Choroid plexus epithelial cell (primary cell): ENCODE results near the gene STEAP2.
A peak's percentile ranks its signal among the peaks of the same experiment; 100 is the strongest.

ENCODE experiments used
- DNase-seq: peaks from one replicate; pipeline ENCODE4 v3.0.0-alpha.2; 2010; ENCODE audit warnings: low read depth
- H3K4me3 ChIP-seq: 2 replicates; pipeline ENCODE4 v1.5.1; 2011; ENCODE audit warnings: low read depth, mild to moderate bottlenecking, control low read depth, low read length, moderate library complexity
- TF ChIP-seq, protein P1 (sequence below): conservative IDR thresholded peaks from 2 replicates; pipeline ENCODE4 v1.5.1; 2011; ENCODE audit warnings: low read depth, mild to moderate bottlenecking, control low read depth, inconsistent platforms, low read length, moderate library complexity

The STEAP2 gene

DNA sequence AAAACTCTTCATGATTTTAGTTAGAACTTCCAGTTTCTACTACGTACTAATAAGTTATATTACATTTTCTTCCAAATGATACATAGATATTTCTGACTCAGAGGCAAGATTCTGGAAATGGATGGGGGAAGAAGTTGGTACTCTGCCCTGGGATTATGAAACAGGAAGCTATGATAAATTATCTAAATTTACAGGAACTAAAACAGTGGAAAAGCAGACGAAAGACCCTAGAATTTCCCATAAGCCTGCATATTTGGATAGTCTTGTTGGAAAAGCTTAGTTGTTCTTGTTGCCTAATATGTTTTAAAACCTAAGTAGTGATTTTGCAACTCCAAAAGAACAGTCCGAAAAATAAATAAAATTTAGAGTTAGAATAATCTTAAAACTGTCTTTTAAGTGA, 55.3 kb downstream of the STEAP2 start:
- peak; percentile 69 for DNase-seq
- no peak overlapping the region for H3K4me3 ChIP-seq
- TF ChIP-seq, protein P1, sequence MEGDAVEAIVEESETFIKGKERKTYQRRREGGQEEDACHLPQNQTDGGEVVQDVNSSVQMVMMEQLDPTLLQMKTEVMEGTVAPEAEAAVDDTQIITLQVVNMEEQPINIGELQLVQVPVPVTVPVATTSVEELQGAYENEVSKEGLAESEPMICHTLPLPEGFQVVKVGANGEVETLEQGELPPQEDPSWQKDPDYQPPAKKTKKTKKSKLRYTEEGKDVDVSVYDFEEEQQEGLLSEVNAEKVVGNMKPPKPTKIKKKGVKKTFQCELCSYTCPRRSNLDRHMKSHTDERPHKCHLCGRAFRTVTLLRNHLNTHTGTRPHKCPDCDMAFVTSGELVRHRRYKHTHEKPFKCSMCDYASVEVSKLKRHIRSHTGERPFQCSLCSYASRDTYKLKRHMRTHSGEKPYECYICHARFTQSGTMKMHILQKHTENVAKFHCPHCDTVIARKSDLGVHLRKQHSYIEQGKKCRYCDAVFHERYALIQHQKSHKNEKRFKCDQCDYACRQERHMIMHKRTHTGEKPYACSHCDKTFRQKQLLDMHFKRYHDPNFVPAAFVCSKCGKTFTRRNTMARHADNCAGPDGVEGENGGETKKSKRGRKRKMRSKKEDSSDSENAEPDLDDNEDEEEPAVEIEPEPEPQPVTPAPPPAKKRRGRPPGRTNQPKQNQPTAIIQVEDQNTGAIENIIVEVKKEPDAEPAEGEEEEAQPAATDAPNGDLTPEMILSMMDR, result no peak

DNA sequence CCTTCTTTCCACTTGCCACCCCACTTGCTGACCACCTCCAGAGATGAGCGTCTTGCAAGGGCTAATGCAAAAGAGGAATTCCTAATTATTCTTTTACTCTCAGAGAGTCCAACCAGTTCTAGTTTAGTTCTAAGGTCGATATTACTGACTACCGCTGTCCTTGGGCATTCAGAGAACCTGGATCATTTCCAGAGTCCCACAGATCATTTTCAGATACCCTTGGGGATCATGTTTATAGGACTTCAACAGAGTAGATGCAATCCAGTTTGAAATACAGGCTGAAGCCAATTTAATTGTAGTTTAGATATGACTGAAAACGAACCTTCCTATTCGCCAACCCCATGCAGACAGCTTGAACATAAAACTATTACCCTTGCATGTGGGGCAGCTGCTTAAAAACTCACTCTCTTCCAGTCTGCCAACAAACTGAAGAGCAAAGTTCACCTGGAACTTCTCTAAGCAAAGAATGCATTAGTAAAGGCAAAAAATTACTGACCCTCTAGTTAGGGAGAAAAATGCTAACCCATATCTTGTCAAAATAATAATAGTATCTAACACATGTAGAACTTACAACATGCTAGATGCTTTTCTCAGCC, 55.8 kb downstream of the STEAP2 start:
- TF ChIP-seq, protein P1, result no peak
- H3K4me3 ChIP-seq, result no peak overlapping the region
- no peak for DNase-seq

DNA sequence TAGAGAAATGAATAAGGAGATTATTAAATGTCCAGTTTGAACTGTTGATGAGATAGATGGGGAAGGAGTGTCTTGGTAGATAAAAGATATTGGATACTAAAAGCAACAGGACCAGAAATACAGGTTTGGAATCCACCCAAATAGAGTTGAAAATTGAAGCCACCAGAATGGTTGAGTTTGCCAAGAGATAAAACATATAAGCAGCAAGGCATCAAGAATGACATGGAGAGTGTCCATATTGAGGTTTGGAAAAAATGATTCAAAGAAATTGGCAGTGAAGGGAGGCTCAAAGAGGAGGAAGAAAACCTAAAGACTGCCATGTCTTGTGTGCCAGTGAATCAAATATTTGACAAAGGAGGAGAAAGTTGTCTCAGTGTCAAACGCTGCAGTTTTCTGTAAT, 57.6 kb downstream of the STEAP2 start:
- DNase-seq, result no peak
- no peak overlapping the region for H3K4me3 ChIP-seq
- TF ChIP-seq, protein P1, result no peak

DNA sequence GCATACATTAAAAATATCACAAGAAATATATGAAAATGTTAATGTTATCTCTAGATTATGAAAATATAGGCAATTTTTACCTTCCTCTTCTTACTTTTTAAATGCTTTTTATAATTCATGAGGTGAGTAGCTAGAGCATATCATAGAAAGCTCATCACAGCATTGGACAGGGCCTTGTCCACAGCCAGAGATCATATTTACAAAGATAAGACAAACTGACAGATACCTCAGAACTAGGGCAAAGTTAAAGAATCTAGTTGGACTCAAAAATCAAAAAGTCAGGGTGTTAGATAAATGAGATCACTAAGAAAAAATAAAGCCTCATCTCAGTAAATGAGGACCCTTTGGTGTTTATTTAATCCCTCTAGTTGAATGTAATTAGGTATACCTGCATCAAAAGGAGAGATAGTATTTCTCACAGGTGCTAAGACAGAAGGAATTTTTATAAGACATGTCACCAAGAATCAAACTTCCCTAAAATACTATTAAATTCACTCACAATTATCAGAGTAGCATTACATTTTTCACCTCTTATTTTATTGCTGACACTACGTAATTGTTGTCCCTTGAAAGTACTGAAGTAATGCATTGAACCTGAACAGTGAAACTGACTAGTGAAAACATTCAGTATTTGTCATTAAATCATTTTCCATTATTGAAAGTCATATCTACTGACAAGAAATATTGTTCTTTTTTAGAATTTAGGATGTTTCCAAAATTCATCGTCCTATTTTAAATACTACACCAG, 59.1 kb downstream of the STEAP2 start:
- DNase-seq, result no peak
- H3K4me3 ChIP-seq, result no peak overlapping the region
- TF ChIP-seq, protein P1, result no peak

DNA sequence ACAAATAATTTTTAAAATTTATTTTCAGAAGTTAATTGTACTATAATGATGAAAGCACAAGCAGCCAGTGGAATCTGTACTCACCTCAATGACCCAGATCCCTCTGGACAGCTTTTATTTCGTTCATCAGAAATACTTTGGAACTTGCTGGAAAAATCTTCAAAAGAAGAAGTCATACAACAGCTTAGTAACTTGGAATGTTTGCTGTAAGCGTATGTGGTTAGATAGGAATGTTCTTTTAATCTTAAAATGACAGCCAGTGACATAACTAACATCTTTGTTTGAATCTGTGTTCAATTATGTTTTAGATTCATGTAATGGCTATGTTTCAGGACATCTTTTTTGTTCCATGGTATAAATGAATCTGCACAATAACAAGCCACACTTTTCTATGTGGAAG, 60.2 kb downstream of the STEAP2 start:
- DNase-seq, result peak; percentile 69
- TF ChIP-seq, protein P1, result no peak
- no peak overlapping the region for H3K4me3 ChIP-seq

DNA sequence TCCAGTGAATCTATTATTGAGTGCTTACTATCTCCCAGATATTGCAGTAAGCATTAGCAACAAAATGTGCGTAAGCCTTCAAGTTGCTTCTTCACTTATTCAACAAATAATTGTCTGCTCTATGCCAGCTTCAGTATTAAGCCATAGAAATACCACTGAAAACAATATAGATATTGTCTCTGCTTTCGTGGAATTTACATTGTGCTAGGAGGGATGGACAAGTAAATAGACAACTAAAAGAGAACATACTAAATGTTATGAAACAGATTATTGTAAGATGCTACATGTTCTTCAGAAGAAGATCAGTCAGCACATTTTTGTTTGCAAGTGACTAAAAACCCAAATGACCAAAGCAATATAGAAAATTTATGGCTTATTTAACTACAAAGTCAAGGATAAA, 60.7 kb downstream of the STEAP2 start:
- no peak overlapping the region for H3K4me3 ChIP-seq
- no peak for DNase-seq
- TF ChIP-seq, protein P1, result no peak

DNA sequence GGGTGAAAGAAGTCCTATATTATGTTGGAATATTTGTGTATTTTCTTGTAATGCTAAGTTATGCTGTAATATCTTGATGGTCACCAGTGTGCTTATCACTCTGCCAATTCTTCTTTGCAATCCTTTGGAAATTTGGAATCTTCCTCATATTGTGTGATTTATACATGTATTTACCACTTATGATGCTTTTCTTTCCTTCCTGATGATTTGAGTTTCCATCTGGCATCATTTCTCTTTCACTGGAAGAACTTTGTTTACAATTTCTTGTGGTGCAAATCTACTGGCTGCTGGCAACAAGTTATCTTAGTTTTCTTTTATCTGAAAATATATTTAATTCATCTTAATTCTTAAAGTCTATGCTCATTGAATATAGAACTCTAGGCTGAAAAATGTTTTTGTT, 62.6 kb downstream of the STEAP2 start:
- no peak for DNase-seq
- TF ChIP-seq, protein P1, result no peak
- no peak overlapping the region for H3K4me3 ChIP-seq
